ENCODE results near the gene FSIP1.

The FSIP1 gene

DNA sequence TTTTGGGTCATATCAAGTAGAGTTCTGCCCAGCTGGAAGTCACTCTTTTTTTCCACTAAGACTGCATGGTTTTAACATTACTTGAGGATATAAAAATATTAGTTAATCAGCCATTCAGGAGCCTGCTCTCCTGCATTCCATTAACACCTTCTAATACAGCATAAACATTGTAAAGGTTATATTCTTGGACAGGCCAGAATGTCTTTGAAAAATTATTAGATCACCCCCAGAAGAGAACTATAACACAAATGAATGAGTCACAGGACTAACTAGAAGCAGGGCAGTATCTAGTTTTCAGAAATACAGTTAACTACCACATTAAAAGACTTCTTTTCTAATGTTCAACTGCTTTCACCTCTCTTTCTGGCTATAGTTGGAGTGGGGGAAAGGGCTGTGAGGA, 120.9 kb downstream of the FSIP1 start:
- Histone ChIP-seq H3K4me3 (no peak overlapping the region), H3K27ac (no peak overlapping the region)

GRCh38 chr15:39658740-39659139, 123.9 kb downstream of the FSIP1 start:
- no peak overlapping the region for H3K4me3 ChIP-seq
- no peak overlapping the region for H3K27ac ChIP-seq

DNA sequence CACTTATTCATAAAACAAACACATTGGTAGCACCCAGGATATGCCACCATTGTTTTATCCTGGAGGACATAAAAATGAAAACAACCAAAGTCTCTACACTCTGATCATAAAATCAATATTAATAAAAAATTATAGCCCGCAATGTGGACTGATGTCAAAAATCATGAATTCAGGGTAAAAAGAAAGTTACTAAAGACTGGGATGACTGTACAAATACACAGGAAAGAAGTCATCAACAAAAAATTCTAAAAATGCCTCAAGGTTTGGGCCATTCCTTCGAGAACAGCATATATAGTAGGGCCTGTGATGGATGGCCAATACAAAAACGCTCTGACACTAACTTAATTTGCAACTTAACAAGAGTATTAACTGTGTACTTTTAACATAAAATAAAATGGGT, 125.0 kb downstream of the FSIP1 start:
- Histone ChIP-seq H3K4me3 (no peak overlapping the region), H3K27ac (no peak overlapping the region)

- Histone ChIP-seq H3K4me3 (no peak overlapping the region), H3K27ac (no peak overlapping the region)
These were observed 125.5 kb downstream of the FSIP1 start for GRCh38 chr15:39657181-39657580.

DNA sequence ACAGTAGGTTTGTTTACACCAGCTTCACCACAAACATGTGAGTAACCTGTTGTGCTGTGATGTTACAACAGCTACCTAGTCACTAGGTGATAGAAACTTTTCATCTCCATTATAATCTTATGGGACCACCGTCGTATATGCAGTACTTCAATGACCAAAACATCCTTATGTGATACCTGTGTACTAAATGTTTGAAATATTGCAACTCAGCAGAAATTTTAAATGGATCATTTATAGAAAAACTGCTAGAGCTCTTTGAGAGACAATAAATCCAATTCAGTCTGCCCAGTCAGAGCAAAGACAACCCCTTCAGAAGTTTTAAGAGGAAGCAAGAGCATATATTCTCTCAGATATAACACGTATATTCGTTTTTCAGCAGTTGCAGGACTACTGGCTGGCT, 128.3 kb downstream of the FSIP1 start:
- no peak overlapping the region for H3K27ac ChIP-seq
- H3K4me3 ChIP-seq, result no peak overlapping the region

DNA sequence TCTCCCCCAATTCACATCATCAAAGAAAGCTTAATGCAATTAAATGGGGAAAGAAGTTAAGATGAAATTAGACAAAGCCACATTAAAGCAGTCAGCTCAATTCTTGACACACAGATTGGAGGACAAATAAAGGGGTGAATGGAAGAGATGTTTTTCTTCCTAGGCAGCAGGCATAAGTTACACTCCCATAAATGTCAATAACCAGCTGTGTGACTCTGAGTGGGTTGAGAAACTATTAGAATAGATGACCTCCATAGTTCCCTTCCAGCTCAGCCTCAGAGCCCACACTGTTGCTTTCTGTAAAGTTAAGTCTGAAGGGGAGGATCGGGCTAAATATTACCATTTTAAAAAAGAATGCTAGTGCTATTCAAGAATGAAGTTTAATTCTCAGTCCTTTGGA, 130.8 kb downstream of the FSIP1 start:
- Histone ChIP-seq H3K4me3 (no peak overlapping the region), H3K27ac (no peak overlapping the region)

DNA sequence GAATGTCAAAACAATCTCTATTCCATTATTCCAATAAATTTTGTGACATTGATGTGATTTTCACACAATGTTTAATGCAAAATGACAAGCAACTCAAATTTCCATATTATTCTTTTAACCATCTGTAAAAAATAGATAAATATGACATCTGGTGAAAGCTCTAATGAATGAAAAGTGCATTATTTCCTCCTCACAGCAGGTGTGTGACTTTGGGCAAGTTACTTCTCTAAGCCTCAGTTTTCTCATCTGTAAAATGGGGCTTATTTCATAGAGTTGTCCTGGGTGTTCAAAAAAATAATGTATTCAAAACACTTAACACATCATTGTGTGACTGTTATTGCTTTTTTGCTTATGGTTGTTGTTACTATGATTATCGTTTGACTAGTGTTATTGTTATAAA, 131.3 kb downstream of the FSIP1 start:
- H3K4me3 ChIP-seq, result no peak overlapping the region
- H3K27ac ChIP-seq, result no peak overlapping the region

- H3K4me3 ChIP-seq, result no peak overlapping the region
- no peak overlapping the region for H3K27ac ChIP-seq
These were observed 132.9 kb downstream of the FSIP1 start for GRCh38 chr15:39649757-39650156.

DNA sequence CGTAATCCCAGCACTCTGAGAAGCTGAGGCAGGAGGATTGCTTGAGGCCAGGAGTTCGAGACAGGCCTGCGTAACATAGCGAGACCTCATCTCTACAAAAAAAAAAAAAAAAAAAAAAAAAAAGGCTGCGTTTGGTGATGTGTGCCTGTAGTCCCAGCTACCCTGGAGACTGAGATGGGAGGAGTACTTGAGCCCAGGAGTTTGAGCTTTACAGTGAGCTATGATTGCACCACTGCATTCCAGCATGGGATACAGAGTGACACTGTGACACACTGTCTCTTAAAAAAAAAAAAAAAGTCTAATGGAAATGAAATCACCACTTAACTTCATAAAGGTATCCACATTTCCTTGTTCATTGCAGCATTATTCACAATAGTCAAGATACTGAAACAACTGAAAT, 136.2 kb downstream of the FSIP1 start:
- no peak overlapping the region for H3K27ac ChIP-seq
- no peak overlapping the region for H3K4me3 ChIP-seq

DNA sequence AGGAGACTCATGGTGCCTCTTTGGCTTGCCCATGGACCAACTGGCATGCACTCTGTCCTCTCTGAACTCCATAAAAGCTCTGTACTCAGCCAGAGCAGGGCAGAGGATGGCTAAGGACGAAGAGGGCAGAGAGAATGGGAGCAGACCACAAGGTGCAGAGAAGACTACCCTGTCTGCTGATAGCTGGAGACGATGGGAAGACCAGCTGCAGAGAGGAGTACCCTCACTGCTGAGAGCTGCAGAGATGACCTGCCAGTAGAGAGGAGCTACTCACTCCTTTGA, 136.7 kb downstream of the FSIP1 start:
- Histone ChIP-seq H3K4me3 (no peak overlapping the region), H3K27ac (no peak overlapping the region)

DNA sequence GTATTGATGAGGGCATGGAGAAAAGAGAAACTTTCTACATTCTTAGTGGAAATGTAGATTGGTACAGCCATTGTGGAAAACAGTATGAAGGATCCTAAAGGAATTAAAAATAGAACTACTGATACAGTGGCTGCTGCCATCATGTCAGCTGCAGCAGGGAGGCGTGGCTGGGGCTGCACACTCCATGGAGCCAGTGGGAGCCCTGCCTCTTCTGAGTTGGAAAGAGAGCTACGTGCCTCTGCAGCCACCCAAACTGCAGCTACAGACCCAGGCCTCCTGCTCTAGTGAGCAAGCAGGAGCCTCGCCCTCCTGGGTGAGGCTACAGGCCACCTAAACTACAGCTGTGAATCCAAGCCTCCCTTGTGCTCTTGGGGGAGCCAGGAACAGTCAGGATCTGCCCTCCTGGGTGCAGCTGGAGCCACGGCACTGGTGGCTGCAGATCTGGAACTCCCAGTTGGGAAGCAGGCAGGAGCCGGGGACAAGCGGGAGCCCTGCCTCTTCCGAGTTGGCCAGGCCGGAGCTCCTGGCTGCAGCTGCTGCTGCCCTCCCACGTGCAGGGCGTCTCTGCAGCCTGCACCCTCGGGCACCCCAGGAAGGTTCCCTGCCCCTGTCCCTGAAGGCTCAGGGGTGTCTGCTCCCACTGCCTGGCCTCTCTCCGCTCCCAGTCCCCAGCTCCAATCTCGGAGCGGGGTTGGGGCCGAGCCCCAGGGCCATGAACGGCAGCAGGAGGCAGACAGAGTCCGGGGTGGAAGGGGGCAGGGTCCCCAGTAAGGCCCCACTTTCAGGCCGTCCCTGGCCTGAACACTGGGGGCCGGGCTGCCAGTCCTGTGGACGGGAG, 137.3 kb downstream of the FSIP1 start:
- H3K27ac ChIP-seq, result no peak overlapping the region

DNA sequence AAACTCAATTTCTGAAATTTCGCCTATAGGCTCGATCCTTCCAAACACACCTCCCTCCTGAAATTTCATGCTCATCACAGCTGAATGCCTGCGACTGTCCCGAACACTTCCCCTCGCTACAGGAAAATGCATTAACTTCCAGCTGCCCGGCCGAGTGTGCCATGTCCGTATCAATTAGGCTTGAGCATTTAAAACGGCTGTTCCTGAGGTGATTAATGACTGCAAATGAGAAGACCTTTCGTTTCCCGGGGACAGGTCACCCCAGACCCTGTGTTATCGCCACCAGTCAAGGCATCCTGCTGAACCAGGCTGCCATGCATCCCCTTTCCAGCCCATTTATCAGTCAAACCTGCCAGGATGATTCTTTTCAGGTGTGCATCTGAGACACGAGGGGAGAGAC, 138.5 kb downstream of the FSIP1 start:
- H3K4me3 ChIP-seq, result no peak overlapping the region

More for the DNA sequence above, 137.3 kb downstream of the FSIP1 start:
- no peak overlapping the region for H3K4me3 ChIP-seq

GRCh38 chr15:39643727-39644126, 138.9 kb downstream of the FSIP1 start:
- Histone ChIP-seq H3K27ac (no peak overlapping the region), H3K4me3 (no peak overlapping the region)

More for the DNA sequence above, 138.5 kb downstream of the FSIP1 start:
- H3K27ac ChIP-seq, result no peak overlapping the region

- peak overlapping the region in 3 of 21 experiments; percentile 45 to 66 (median 47) for H3K27ac ChIP-seq
- H3K4me3 ChIP-seq, result no peak overlapping the region
These were observed 140.5 kb downstream of the FSIP1 start for GRCh38 chr15:39642011-39642640.

- H3K27ac ChIP-seq, result peak overlapping the region in 5 of 21 experiments; percentile 5 to 66 (median 45)
- no peak overlapping the region for H3K4me3 ChIP-seq
These were observed 141.3 kb downstream of the FSIP1 start for GRCh38 chr15:39641191-39641889.

DNA sequence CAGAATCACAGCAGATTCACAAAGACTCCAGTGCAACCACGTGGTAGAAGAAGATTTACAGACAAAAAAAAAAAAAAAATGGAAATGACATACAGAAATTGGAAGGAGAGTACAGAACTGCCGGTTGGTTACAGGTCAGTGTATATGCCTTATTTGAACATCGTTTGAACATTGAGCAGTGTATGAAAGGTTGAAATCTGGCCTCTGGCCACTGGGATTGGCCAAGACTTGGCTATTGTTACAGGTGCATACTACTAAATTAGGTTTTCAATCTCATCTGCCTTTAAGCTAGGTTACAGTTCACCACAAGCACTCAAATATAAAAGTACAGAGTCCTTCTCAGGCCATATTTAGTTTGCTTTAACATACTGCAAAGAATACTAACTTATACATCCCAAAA, 142.0 kb downstream of the FSIP1 start:
- Histone ChIP-seq H3K4me3 (no peak overlapping the region), H3K27ac (no peak overlapping the region)

DNA sequence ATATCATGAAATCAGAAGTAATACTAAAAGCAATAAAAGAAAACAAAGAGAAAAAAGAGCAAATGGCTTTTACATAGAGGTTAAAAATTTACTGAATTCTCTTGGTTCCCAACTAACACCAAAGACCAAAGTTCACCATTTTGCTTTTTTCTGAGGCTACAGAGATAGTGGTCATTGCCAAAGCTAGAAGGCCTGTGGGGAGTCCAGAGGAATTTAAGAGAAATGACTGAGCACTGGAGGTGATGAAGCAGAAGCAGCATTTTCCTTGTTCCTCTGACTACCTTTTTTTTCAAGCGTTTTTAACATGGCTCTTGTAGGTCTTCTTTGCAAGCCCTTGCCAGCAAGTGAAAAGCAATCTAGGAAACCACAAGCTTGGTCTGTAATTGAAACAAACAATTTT, 143.6 kb downstream of the FSIP1 start:
- H3K27ac ChIP-seq, result no peak overlapping the region
- H3K4me3 ChIP-seq, result no peak overlapping the region

- Histone ChIP-seq H3K27ac (no peak overlapping the region), H3K4me3 (no peak overlapping the region)
These were observed 144.6 kb downstream of the FSIP1 start for GRCh38 chr15:39638041-39638440.

GRCh38 chr15:39631357-39631756, 151.3 kb downstream of the FSIP1 start:
- H3K4me3 ChIP-seq, result no peak overlapping the region
- no peak overlapping the region for H3K27ac ChIP-seq

GRCh38 chr15:39629906-39630305, 152.7 kb downstream of the FSIP1 start:
- Histone ChIP-seq H3K27ac (peak overlapping the region in 6 of 21 experiments; percentile 19 to 78 (median 41)), H3K4me3 (no peak overlapping the region)

DNA sequence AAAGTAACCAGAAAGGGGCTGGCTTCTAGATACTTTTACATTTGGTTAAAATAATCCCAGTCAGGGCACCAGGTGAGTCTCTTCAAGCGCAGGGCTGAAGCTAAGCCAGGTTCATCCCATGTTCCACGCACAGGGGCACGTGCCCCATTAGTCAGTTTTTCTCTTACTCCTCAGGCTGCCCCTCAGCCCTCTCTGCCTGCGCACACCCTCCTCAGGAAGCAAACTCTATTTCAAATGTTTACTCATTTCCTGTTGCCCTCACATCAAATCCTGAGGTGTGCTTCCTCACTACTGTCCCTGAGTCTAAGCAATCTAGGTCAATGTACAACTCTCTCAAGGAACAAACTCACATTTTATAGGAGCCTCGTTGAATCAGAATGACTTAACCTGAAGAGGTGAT, 153.3 kb downstream of the FSIP1 start:
- Histone ChIP-seq H3K4me3 (no peak overlapping the region), H3K27ac (peak overlapping the region in 13 of 21 experiments; percentile 19 to 78 (median 48))
